KOPT-K1 (cell line): Measurements from ENCODE around the gene MCTS1.
A peak's percentile ranks its signal among the peaks of the same experiment; 100 is the strongest.
"Not testable (repeated sequence)": the region's sequence is repeated elsewhere in the genome, so short reads cannot be mapped to it uniquely, and the experiment has no call there.

ENCODE experiments used
- H3K27ac ChIP-seq: fragments of 200-600 bp; sonication (generic); 2 replicates; pipeline ENCODE4 v1.5.1; 2016; ENCODE audit warnings: antibody characterized with exemption, mild to moderate bottlenecking, low read depth, low read length; ENCODE audit not compliant: poor library complexity, severe bottlenecking
- H3K36me3 ChIP-seq: fragments of 200-600 bp; sonication (generic); 2 replicates; pipeline ENCODE4 v1.5.1; 2017; ENCODE audit warnings: antibody characterized with exemption, mild to moderate bottlenecking, low read length, moderate library complexity; ENCODE audit not compliant: insufficient read depth
- H3K9me3 ChIP-seq: fragments of 200-600 bp; sonication (generic); 2 replicates; pipeline ENCODE4 v1.5.1; 2017; ENCODE audit warnings: antibody characterized with exemption, low read length, mild to moderate bottlenecking; ENCODE audit not compliant: insufficient read depth, poor library complexity, severe bottlenecking

MCTS1 gene, protein sequence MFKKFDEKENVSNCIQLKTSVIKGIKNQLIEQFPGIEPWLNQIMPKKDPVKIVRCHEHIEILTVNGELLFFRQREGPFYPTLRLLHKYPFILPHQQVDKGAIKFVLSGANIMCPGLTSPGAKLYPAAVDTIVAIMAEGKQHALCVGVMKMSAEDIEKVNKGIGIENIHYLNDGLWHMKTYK

DNA sequence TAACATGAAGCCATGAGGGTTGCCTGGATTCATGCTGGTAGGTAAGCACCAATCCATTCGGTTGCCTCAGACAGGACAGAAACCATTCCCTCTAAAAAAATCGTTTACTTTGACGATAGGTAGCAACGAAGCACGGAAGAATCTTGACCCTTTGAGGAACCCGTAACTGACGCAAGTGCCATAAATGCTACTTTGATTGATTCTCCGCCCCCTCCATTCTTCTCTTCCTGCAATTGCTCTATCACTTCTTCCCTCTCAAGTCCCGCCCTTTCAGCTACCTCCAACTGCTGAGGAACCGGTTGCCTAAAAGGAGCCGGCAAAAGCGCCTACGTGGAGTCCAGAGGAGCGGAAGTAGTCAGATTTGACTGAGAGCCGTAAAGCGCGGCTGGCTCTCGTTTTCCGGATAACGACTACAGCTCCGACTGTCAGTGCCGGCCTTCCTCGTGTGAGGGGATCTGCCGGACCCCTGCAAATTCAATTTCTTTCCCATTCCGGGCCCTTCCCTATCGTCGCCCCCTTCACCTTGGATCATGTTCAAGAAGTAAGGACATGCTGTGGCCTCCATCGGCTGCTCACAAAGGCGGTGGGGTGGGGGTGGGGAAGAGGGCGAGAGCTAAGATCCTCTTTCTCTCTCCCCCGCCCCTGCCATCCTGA is at the start of gene MCTS1:
Gene MCTS1 (plus strand): TSS at position 395 of the 654 bp plus-strand sequence. CDS start 136 bp downstream, at position 531.
- H3K9me3 ChIP-seq: no peaks in the 10 kb centered on the region
- H3K36me3 ChIP-seq: peaks cover 31% of the 10 kb centered on the region
- H3K27ac ChIP-seq: peak within 1 kb of the TSS; percentile 97

DNA sequence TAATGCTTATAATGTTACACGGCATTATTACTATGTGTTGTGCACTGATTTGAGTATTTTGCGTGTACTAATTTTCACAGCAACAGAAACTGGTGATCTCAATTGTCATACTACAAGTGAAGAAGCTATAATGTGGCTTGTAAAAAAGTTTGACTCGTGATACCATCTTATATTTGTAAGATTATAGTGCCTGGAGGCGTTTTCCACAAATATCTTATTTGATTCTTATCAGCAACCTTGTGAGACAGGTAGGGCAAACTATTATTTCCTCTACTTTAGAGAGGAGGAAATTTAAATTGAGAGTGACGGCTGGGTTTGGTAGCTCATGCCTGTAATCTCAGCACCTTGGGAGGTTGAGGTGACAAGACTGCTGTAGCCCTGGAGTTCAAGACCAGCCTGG is 47.6 kb upstream of the MCTS1 start:
- Histone ChIP-seq H3K27ac (no peak overlapping the region), H3K9me3 (no peaks in the 10 kb centered on the region)

GRCh38 chrX:120559804-120560203 is 44.1 kb upstream of the MCTS1 start:
- Histone ChIP-seq H3K27ac (peak overlapping the region; percentile 96), H3K36me3 (peaks cover 29% of the 10 kb centered on the region), H3K9me3 (no peaks in the 10 kb centered on the region)

More for the DNA sequence above, 47.6 kb upstream of the MCTS1 start:
- H3K36me3 ChIP-seq: peaks cover 33% of the 10 kb centered on the region

GRCh38 chrX:120560405-120560841 is 43.5 kb upstream of the MCTS1 start:
- H3K9me3 ChIP-seq: no peaks in the 10 kb centered on the region
- peak overlapping the region; percentile 96 for H3K27ac ChIP-seq
- peaks cover 23% of the 10 kb centered on the region for H3K36me3 ChIP-seq

GRCh38 chrX:120560842-120561633 is 42.9 kb upstream of the MCTS1 start, which contains the start of gene CUL4B:
TSS of gene CUL4B (minus strand) at chrX:120560962. CDS start at chrX:120560638, 324 bp downstream.
- peaks cover 17% of the 10 kb centered on the region for H3K36me3 ChIP-seq
- H3K9me3 ChIP-seq: no peaks in the 10 kb centered on the region
- peak within 1 kb of the TSS; percentile 96 for H3K27ac ChIP-seq

- H3K27ac ChIP-seq: peak overlapping the region; percentile 96
- H3K9me3 ChIP-seq: no peaks in the 10 kb centered on the region
- H3K36me3 ChIP-seq: peaks cover 11% of the 10 kb centered on the region; the same call in 1 of the 2 replicates
Measured at GRCh38 chrX:120561634-120562568, 42.0 kb upstream of the MCTS1 start.

GRCh38 chrX:120562569-120562926 is 41.4 kb upstream of the MCTS1 start:
- Histone ChIP-seq H3K36me3 (peaks cover 5% of the 10 kb centered on the region; the same call in 1 of the 2 replicates), H3K27ac (no peak overlapping the region), H3K9me3 (no peaks in the 10 kb centered on the region)

GRCh38 chrX:120564925-120565324 is 39.0 kb upstream of the MCTS1 start:
- Histone ChIP-seq H3K36me3 (no peaks in the 10 kb centered on the region), H3K27ac (no peak overlapping the region), H3K9me3 (no peaks in the 10 kb centered on the region)

DNA sequence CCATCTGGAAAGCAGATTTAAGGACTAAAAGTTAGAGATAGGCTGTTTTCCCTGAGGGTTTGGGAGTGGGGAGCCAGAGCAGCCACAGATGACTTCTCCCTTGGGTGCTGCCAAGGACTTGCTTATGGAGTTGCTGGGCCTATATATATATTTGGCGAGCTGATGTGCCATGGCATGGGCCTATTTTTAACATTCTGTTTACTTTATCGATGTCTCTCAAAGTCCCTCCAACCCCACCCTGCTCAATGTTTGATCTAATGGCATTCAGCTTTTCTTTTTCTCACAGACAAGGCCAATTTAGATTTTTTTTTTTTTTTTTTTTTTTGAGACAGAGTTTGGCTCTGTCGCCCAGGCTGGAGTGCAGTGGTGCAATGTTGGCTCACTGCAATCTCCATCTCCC is 37.1 kb upstream of the MCTS1 start:
- H3K36me3 ChIP-seq: no peaks in the 10 kb centered on the region

GRCh38 chrX:120568035-120568434 is 35.9 kb upstream of the MCTS1 start:
- Histone ChIP-seq H3K9me3 (no peaks in the 10 kb centered on the region), H3K36me3 (no peaks in the 10 kb centered on the region), H3K27ac (no peak overlapping the region)

More for the DNA sequence above, 37.1 kb upstream of the MCTS1 start:
- Histone ChIP-seq H3K27ac (no peak overlapping the region), H3K9me3 (no peaks in the 10 kb centered on the region)

DNA sequence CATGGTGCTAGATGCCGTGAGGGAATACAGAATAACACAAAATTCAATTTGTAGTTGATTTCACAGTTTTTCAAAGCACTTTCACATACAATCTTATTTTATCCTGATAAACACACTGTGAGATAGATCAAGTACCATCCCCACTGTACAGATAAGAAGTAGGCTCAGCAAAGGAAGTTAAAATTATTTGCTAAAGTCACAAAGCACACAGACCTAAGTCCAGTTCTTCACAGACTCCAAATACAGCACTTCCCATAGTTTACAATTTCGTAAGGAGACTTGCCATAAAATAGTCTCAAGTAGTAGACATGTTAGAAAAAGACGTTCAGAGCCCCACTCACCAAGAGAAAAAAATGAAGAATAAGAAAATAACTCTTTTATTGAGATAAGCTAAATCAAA is 35.3 kb upstream of the MCTS1 start:
- H3K27ac ChIP-seq: no peak overlapping the region
- no peaks in the 10 kb centered on the region for H3K9me3 ChIP-seq
- H3K36me3 ChIP-seq: no peaks in the 10 kb centered on the region

DNA sequence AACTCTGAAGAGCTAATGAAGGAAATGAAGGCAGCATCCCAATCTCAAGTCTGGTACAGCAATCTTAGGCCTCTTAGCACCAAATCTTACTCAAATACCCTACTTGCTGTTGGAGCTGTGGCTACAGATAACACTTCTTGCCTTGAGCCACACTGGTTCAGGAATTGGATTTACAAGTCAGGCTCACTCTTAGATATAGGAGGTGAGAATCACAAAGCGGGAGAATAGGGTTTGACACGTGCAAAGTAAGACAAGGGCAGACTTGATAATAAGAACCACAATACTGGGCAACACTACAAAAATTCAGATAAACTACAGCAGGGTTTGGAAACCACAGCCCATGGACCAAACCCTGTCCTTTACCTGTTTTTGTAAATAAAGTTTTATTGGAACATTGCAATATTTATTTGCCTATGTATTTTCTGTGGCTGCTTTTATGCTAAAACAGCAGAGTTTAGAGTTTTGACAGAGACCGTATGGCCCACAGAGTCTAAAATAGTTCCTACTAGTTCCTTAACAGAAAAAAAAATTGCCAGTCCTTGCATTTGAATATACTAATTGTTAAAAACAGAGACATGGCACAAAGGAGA is 33.8 kb upstream of the MCTS1 start:
- Histone ChIP-seq H3K36me3 (no peaks in the 10 kb centered on the region), H3K27ac (no peak overlapping the region), H3K9me3 (no peaks in the 10 kb centered on the region)

GRCh38 chrX:120573806-120574205 is 30.1 kb upstream of the MCTS1 start:
- H3K27ac ChIP-seq, H3K9me3 ChIP-seq, H3K36me3 ChIP-seq: not testable (repeated sequence)

- Histone ChIP-seq H3K9me3 (no peaks in the 10 kb centered on the region), H3K36me3 (no peaks in the 10 kb centered on the region), H3K27ac (no peak overlapping the region)
Measured at GRCh38 chrX:120575379-120576114, 28.4 kb upstream of the MCTS1 start.
